Smooth muscle cell (in vitro differentiated cells): Measurements from ENCODE around the gene CLC. TPM values are rescaled to one million over a fixed set of nuclear protein-coding genes. Genes with fewer than 3 reads are reported as not detected.

Source experiments
- DNase-seq: peaks from one replicate; lab custom pipeline; 2025; ENCODE audit not compliant: unreplicated experiment; lab: John Stamatoyannopoulos, UW
- H2AFZ ChIP-seq: fragments of 200-600 bp; sonication (generic); 2 replicates; pipeline ENCODE4 v1.6.0; 2016; ENCODE audit warnings: antibody characterized with exemption, low read depth, mild to moderate bottlenecking
- H3F3A ChIP-seq: fragments of 200-600 bp; sonication (generic); 2 replicates; pipeline ENCODE4 v1.6.0; 2017; ENCODE audit warnings: antibody characterized with exemption, low read depth
- H3K27ac ChIP-seq: fragments of 200-600 bp; sonication (generic); 2 replicates; pipeline ENCODE4 v1.5.1; 2016; ENCODE audit warnings: low read depth, mild to moderate bottlenecking
- H3K27me3 ChIP-seq: fragments of 200-600 bp; sonication (generic); 2 replicates; pipeline ENCODE4 v1.6.1; 2016; ENCODE audit warnings: low read depth, mild to moderate bottlenecking
- H3K36me3 ChIP-seq: fragments of 200-600 bp; sonication (generic); 2 replicates; pipeline ENCODE4 v1.5.1; 2016; ENCODE audit warnings: low read depth
- H3K4me1 ChIP-seq: fragments of 200-600 bp; sonication (generic); 2 replicates; pipeline ENCODE4 v1.5.1; 2016; ENCODE audit warnings: low read depth
- H3K4me2 ChIP-seq: fragments of 200-600 bp; sonication (generic); 2 replicates; pipeline ENCODE4 v1.6.0; 2016; ENCODE audit warnings: mild to moderate bottlenecking
- H3K4me3 ChIP-seq: fragments of 200-600 bp; sonication (generic); 2 replicates; pipeline ENCODE4 v1.5.1; 2016; ENCODE audit warnings: mild to moderate bottlenecking
- H3K79me2 ChIP-seq: fragments of 200-600 bp; sonication (generic); 2 replicates; pipeline ENCODE4 v1.6.0; 2016; ENCODE audit warnings: low read depth, mild to moderate bottlenecking
- H3K9ac ChIP-seq: fragments of 200-600 bp; sonication (generic); 2 replicates; pipeline ENCODE4 v1.6.0; 2016; ENCODE audit warnings: low read depth
- H3K9me3 ChIP-seq: fragments of 200-600 bp; sonication (generic); replicated peaks from 2 replicates; pipeline ENCODE4 v1.5.1; 2016; ENCODE audit warnings: low read depth
- H4K20me1 ChIP-seq: fragments of 200-600 bp; sonication (generic); 2 replicates; pipeline ENCODE4 v1.6.0; 2016; ENCODE audit warnings: low read depth
- WGBS: methylation state at CpG from one replicate; pipeline ENCODE4 v1.1.7; 2016; ENCODE audit warnings: low lambda C conversion rate; 5-methylcytosine and 5-hydroxymethylcytosine counted together
- polyA plus RNA-seq: library from polyadenylated mRNA; unstranded; fragments of >200 nt; fragmentation: Nextera tagmentation; extraction: Ambion mirVana; gene quantifications from 2 replicates; pipeline ENCODE4 v1.2.1, GENCODE V29; 2016
- total RNA-seq: library from RNA; depleted of rRNA; stranded (reverse); fragments of >200 nt; gene quantifications from 2 replicates; pipeline ENCODE4 v1.2.3, GENCODE V29; 2014
- TF ChIP-seq, protein P1 (sequence below): fragments of 200-600 bp; sonication (generic); IDR thresholded peaks from 2 replicates; pipeline ENCODE4 v1.5.1; 2017; ENCODE audit warnings: borderline replicate concordance, mild to moderate bottlenecking, antibody characterized with exemption; ENCODE audit not compliant: insufficient read depth, poor library complexity, severe bottlenecking

Gene CLC
- total and polyA plus RNA-seq, 2 experiments from 2014 or later = not detected

DNA sequence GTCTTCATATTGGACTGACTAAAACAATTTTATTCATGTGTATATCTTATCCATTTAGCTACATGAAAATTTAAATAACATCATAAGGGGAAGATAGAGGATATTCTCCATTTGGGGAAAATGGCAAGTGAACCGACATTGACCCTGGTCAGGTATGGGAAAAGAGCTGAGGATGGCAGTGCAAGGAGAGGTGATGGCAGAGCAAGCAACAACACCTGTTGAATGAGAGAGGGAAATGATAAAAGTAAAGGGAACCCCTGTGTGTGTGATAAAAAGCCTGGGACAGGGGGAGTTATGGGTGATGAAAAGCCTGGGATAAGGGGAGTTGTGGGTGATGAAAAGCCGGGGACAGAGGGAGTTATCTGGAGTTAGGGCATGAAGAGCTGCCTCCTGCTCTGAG is 4.0 kb downstream of the CLC start:
- Histone ChIP-seq H3K27ac (no peak overlapping the region), H3K9me3 (no peaks in the 10 kb centered on the region), H3K4me1 (no peaks in the 10 kb centered on the region), H3K4me3 (no peak overlapping the region), H2AFZ (no peak overlapping the region), H4K20me1 (no peaks in the 10 kb centered on the region), H3F3A (no peaks in the 10 kb centered on the region), H3K79me2 (no peaks in the 10 kb centered on the region), H3K36me3 (no peaks in the 10 kb centered on the region), H3K4me2 (no peak overlapping the region), H3K27me3 (no peaks in the 10 kb centered on the region), H3K9ac (no peak overlapping the region)
- whole genome bisulfite sequencing = 86% methylated on average over 2 of the region's 2 CpGs
- no peak for DNase-seq
- TF ChIP-seq, protein P1, sequence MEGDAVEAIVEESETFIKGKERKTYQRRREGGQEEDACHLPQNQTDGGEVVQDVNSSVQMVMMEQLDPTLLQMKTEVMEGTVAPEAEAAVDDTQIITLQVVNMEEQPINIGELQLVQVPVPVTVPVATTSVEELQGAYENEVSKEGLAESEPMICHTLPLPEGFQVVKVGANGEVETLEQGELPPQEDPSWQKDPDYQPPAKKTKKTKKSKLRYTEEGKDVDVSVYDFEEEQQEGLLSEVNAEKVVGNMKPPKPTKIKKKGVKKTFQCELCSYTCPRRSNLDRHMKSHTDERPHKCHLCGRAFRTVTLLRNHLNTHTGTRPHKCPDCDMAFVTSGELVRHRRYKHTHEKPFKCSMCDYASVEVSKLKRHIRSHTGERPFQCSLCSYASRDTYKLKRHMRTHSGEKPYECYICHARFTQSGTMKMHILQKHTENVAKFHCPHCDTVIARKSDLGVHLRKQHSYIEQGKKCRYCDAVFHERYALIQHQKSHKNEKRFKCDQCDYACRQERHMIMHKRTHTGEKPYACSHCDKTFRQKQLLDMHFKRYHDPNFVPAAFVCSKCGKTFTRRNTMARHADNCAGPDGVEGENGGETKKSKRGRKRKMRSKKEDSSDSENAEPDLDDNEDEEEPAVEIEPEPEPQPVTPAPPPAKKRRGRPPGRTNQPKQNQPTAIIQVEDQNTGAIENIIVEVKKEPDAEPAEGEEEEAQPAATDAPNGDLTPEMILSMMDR = no peak

DNA sequence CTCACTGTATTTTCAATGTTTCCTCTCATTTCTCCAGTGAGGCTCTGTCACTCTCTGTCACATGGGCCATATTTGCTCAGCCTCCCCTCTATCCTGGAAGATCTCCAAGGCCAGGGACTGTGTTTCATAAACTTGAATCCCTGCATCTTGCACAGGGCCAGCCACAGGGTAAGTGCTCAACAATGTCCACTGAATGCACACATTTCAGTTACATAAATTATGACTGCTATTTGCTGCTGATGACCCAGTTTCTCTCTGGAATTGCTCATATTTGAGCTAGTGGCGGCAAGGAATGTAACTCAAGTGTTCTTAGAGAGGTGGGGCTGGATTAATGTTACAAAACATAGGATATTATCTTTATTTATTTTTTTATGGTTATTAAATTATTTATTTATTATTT is 6.1 kb downstream of the CLC start:
- WGBS = 95% methylated on average over 1 of the region's 1 CpG
- DNase-seq = no peak
- H3K4me1 ChIP-seq = no peaks in the 10 kb centered on the region
- no peaks in the 10 kb centered on the region for H3K79me2 ChIP-seq
- no peaks in the 10 kb centered on the region for H3K27me3 ChIP-seq
- H3K4me2 ChIP-seq = no peak overlapping the region
- TF ChIP-seq, protein P1 = no peak
- H3K9ac ChIP-seq = no peak overlapping the region
- no peak overlapping the region for H2AFZ ChIP-seq
- no peaks in the 10 kb centered on the region for H4K20me1 ChIP-seq
- H3K4me3 ChIP-seq = no peak overlapping the region
- no peaks in the 10 kb centered on the region for H3K36me3 ChIP-seq
- H3K27ac ChIP-seq = no peak overlapping the region
- H3F3A ChIP-seq = no peaks in the 10 kb centered on the region
- no peaks in the 10 kb centered on the region for H3K9me3 ChIP-seq

DNA sequence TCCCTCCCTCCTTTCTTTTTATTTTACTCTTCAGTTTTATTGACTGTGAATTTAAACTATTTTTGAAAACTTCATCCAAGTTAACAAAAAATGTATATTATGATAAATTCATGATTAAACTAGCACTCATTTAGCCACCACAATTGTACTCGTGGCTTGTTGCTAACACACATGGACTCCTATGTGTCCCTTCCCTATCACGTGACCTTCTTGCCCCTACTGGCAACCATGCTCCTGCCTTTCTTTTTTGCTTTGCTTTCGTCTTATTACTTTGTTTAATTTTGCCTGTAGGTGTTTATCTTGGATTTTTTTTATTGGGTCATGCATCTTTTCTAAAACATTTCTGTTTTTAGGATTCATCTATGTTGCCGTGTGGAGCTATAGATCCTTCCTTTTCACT is 8.2 kb downstream of the CLC start:
- Histone ChIP-seq H3K36me3 (no peaks in the 10 kb centered on the region), H3K27ac (no peak overlapping the region), H3F3A (no peaks in the 10 kb centered on the region), H3K4me1 (no peaks in the 10 kb centered on the region), H3K4me2 (no peak overlapping the region), H3K9ac (no peak overlapping the region), H3K27me3 (no peaks in the 10 kb centered on the region), H3K4me3 (no peak overlapping the region), H4K20me1 (no peaks in the 10 kb centered on the region), H2AFZ (no peak overlapping the region), H3K9me3 (no peaks in the 10 kb centered on the region), H3K79me2 (no peaks in the 10 kb centered on the region)
- 66% methylated on average over 4 of the region's 4 CpGs for WGBS
- no peak for DNase-seq
- TF ChIP-seq, protein P1 = no peak

DNA sequence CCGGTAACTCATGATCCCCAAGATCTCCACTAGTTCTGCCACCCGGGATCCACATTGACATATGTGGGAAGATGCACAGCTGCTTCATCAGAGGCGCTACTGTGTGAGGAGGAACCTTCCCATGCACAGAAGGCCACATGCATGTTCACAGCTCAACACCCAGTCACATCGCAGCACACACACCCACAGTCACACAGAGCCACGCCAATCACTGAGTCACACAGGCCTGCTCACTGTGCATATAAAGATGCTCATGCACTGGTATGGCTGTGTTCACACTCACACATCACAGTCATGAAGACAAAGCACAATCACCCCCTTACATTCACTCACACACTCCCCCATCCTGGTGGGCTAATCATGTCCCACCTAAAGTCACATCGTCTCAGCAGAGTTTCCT is 9.8 kb downstream of the CLC start:
- H3K4me1 ChIP-seq = no peaks in the 10 kb centered on the region
- no peak overlapping the region for H3K4me3 ChIP-seq
- WGBS = 84% methylated on average over 6 of the region's 6 CpGs
- H4K20me1 ChIP-seq = no peaks in the 10 kb centered on the region
- H3K79me2 ChIP-seq = no peaks in the 10 kb centered on the region
- DNase-seq = no peak
- no peaks in the 10 kb centered on the region for H3K36me3 ChIP-seq
- H3K27me3 ChIP-seq = no peaks in the 10 kb centered on the region
- no peaks in the 10 kb centered on the region for H3K9me3 ChIP-seq
- H3K4me2 ChIP-seq = no peak overlapping the region
- H3F3A ChIP-seq = no peaks in the 10 kb centered on the region
- H2AFZ ChIP-seq = no peak overlapping the region
- H3K9ac ChIP-seq = no peak overlapping the region
- TF ChIP-seq, protein P1 = no peak
- H3K27ac ChIP-seq = no peak overlapping the region
